Astrocyte (in vitro differentiated cells and primary cell): ENCODE measurements around the gene EN1. TPM values are rescaled to one million over a fixed set of nuclear protein-coding genes. Genes with fewer than 3 reads are reported as not detected.

Experiments
- DNase-seq: peaks from one replicate; pipeline ENCODE4 v3.0.0-alpha.2; 2010; ENCODE audit warnings: low read depth
- FAIRE-seq: peaks from 2 replicates; lab custom pipeline; 2011; peaks lifted over from hg19 to GRCh38; lab: Jason Lieb, UNC
- H2AFZ ChIP-seq: 2 replicates; pipeline ENCODE4 v1.6.0; 2012; ENCODE audit warnings: low read depth, low read length, inconsistent platforms
- H3K27ac ChIP-seq: 2 replicates; pipeline ENCODE4 v1.5.1; 2011; ENCODE audit warnings: low read depth, low read length, inconsistent platforms
- H3K27me3 ChIP-seq: 2 replicates; pipeline ENCODE4 v1.6.0; 2011; ENCODE audit warnings: low read length, inconsistent platforms; ENCODE audit not compliant: insufficient read depth
- H3K36me3 ChIP-seq: 2 replicates; pipeline ENCODE4 v1.5.1; 2011; ENCODE audit warnings: low read length, inconsistent platforms; ENCODE audit not compliant: insufficient read depth
- H3K4me1 ChIP-seq: 2 replicates; pipeline ENCODE4 v1.5.1; 2011; ENCODE audit warnings: low read length, inconsistent platforms; ENCODE audit not compliant: insufficient read depth
- H3K4me2 ChIP-seq: 2 replicates; pipeline ENCODE4 v1.6.0; 2012; ENCODE audit warnings: low read length, inconsistent platforms
- H3K4me3 ChIP-seq: 2 replicates; pipeline ENCODE4 v1.5.1; 2011; ENCODE audit warnings: low read depth, mild to moderate bottlenecking, low read length, inconsistent platforms; ENCODE audit not compliant: insufficient read depth
- H3K79me2 ChIP-seq: 2 replicates; pipeline ENCODE4 v1.6.0; 2012; ENCODE audit warnings: mild to moderate bottlenecking, low read length, inconsistent platforms; ENCODE audit not compliant: insufficient read depth
- H3K9ac ChIP-seq: 2 replicates; pipeline ENCODE4 v1.6.0; 2012; ENCODE audit warnings: mild to moderate bottlenecking, low read length, inconsistent platforms
- H3K9me3 ChIP-seq: 2 replicates; pipeline ENCODE4 v1.5.1; 2012; ENCODE audit warnings: low read depth, mild to moderate bottlenecking, low read length, inconsistent platforms; ENCODE audit not compliant: insufficient read depth
- H4K20me1 ChIP-seq: 2 replicates; pipeline ENCODE4 v1.6.0; 2012; ENCODE audit warnings: low read length, inconsistent platforms; ENCODE audit not compliant: insufficient read depth
- H3K27ac Mint-ChIP-seq: one replicate; pipeline ENCODE4 v1.8.0; 2021; ENCODE audit warnings: mild to moderate bottlenecking, mixed read lengths; ENCODE audit not compliant: unreplicated experiment
- H3K27me3 Mint-ChIP-seq: one replicate; pipeline ENCODE4 v1.8.0; 2021; ENCODE audit warnings: low read depth, mixed read lengths; ENCODE audit not compliant: unreplicated experiment
- H3K36me3 Mint-ChIP-seq: one replicate; pipeline ENCODE4 v1.8.0; 2021; ENCODE audit warnings: low read depth, mixed read lengths; ENCODE audit not compliant: unreplicated experiment
- H3K4me1 Mint-ChIP-seq: one replicate; pipeline ENCODE4 v1.8.0; 2021; ENCODE audit warnings: low read depth, mixed read lengths; ENCODE audit not compliant: unreplicated experiment
- H3K4me3 Mint-ChIP-seq: one replicate; pipeline ENCODE4 v1.8.0; 2021; ENCODE audit warnings: mild to moderate bottlenecking, moderate library complexity, mixed read lengths; ENCODE audit not compliant: unreplicated experiment
- H3K9me3 Mint-ChIP-seq: one replicate; pipeline ENCODE4 v1.8.0; 2021; ENCODE audit warnings: mild to moderate bottlenecking, mixed read lengths; ENCODE audit not compliant: unreplicated experiment
- CTCF ChIP-seq: IDR thresholded peaks from 2 replicates; pipeline ENCODE4 v1.5.1; 2011; ENCODE audit warnings: low read depth, mild to moderate bottlenecking, inconsistent platforms, low read length, moderate library complexity; ENCODE audit not compliant: insufficient read depth
- EZH2 ChIP-seq: IDR thresholded peaks from 2 replicates; pipeline ENCODE4 v1.6.1; 2012; ENCODE audit warnings: mild to moderate bottlenecking, low read length, inconsistent platforms; ENCODE audit not compliant: insufficient read depth
- total RNA-seq: library from RNA; stranded (reverse); gene quantifications from 2 replicates; pipeline ENCODE4 v1.2.1, GENCODE V29; 2021

Gene EN1
- total RNA-seq, 1 donor from 2014 or later, result 0.09 TPM

- Histone ChIP-seq H3K4me2 (no peak overlapping the region), H3K27ac (no peak overlapping the region), H3K9ac (no peak overlapping the region), H3K4me3 (no peak overlapping the region), H3K79me2 (no peaks in the 10 kb centered on the region), H3K36me3 (no peaks in the 10 kb centered on the region), H3K9me3 (no peaks in the 10 kb centered on the region), H3K4me1 (no peaks in the 10 kb centered on the region), H3K27me3 (peaks cover 24% of the 10 kb centered on the region), H4K20me1 (no peaks in the 10 kb centered on the region), H2AFZ (no peak overlapping the region)
- H3K27me3 Mint-ChIP-seq, result peaks cover 40% of the 10 kb centered on the region
- peaks cover 3% of the 10 kb centered on the region for H3K9me3 Mint-ChIP-seq
- H3K36me3 Mint-ChIP-seq, result no peaks in the 10 kb centered on the region
- H3K4me3 Mint-ChIP-seq, result no peak overlapping the region
- DNase-seq (no peak), FAIRE-seq (no peak)
- peaks cover 2% of the 10 kb centered on the region for H3K4me1 Mint-ChIP-seq
- TF ChIP-seq EZH2 (no peak), CTCF (no peak)
- H3K27ac Mint-ChIP-seq, result no peak overlapping the region
These were observed 16.8 kb upstream of the EN1 start for GRCh38 chr2:118864207-118864606.

- peaks cover 48% of the 10 kb centered on the region for H3K27me3 ChIP-seq
These were observed 14.3 kb upstream of the EN1 start for GRCh38 chr2:118861731-118862130.

More at GRCh38 chr2:118861731-118862130, 14.3 kb upstream of the EN1 start:
- Mint-ChIP-seq H3K27ac (no peak overlapping the region), H3K9me3 (peaks cover 8% of the 10 kb centered on the region), H3K36me3 (no peaks in the 10 kb centered on the region), H3K4me1 (peaks cover 2% of the 10 kb centered on the region), H3K27me3 (peaks cover 48% of the 10 kb centered on the region), H3K4me3 (no peak overlapping the region)
- no peak overlapping the region for H3K9ac ChIP-seq
- no peak overlapping the region for H3K4me2 ChIP-seq
- H4K20me1 ChIP-seq, result peaks cover 5% of the 10 kb centered on the region
- DNase-seq (no peak), FAIRE-seq (no peak)
- peaks cover 6% of the 10 kb centered on the region for H3K4me1 ChIP-seq
- H3K36me3 ChIP-seq, result no peaks in the 10 kb centered on the region
- no peak overlapping the region for H3K27ac ChIP-seq
- H3K4me3 ChIP-seq, result no peak overlapping the region
- H3K9me3 ChIP-seq, result peaks cover 2% of the 10 kb centered on the region
- no peaks in the 10 kb centered on the region for H3K79me2 ChIP-seq
- TF ChIP-seq EZH2 (no peak), CTCF (no peak)
- no peak overlapping the region for H2AFZ ChIP-seq
